Caco-2 (cell line): ENCODE measurements around the gene DENND1A. TPM values are rescaled to one million over a fixed set of nuclear protein-coding genes. Genes with fewer than 3 reads are reported as not detected.

Source experiments
- BruUV-seq: library from RNA; stranded (reverse); fragments of 400-500 nt; replicated peaks from 2 replicates; lab custom pipeline; 2021; lab: Mats Ljungman, UMichigan
- CTCF ChIA-PET: fragments of 300-600 bp; sonication (Branson Sonifier 250); formaldehyde crosslinking; loops from one replicate; lab custom pipeline; 2022; ENCODE audit warnings: antibody characterized with exemption; lab: Charles Lee
- POLR2A ChIA-PET: fragments of 300-600 bp; sonication (Branson Sonifier 250); formaldehyde crosslinking; loops from one replicate; lab custom pipeline; 2022; ENCODE audit warnings: antibody characterized with exemption; lab: Charles Lee
- DNase-seq, 2 experiments: peaks; one replicate each; pipeline versions ENCODE4 v3.0.0 to v3.0.0-alpha.2; 2020 to 2022
- H3K27me3 ChIP-seq: replicated peaks from 2 replicates; pipeline ENCODE4 v1.6.0; 2011; ENCODE audit warnings: low read length; ENCODE audit not compliant: control insufficient read depth, insufficient read depth
- H3K36me3 ChIP-seq: 2 replicates; pipeline ENCODE4 v1.5.1; 2011; ENCODE audit warnings: low read length; ENCODE audit not compliant: control insufficient read depth, insufficient read depth
- H3K4me1 ChIP-seq: fragments of 250-450 bp; sonication (Bioruptor Pico); 2 replicates; pipeline ENCODE4 v1.5.1; 2020; ENCODE audit warnings: mild to moderate bottlenecking
- H3K4me3 ChIP-seq: 2 replicates; pipeline ENCODE4 v1.5.1; 2011; ENCODE audit warnings: low read depth, mild to moderate bottlenecking, control low read depth, low read length
- H3K9me3 ChIP-seq: fragments of 250-450 bp; sonication (Bioruptor Pico); 2 replicates; pipeline ENCODE4 v1.5.1; 2020; ENCODE audit warnings: mild to moderate bottlenecking, moderate library complexity
- H3K27ac Mint-ChIP-seq: one replicate; pipeline ENCODE4 v1.8.0; 2022; ENCODE audit warnings: mixed read lengths; ENCODE audit not compliant: unreplicated experiment
- H3K27me3 Mint-ChIP-seq: one replicate; pipeline ENCODE4 v1.8.0; 2022; ENCODE audit warnings: mixed read lengths; ENCODE audit not compliant: insufficient read depth, unreplicated experiment
- H3K36me3 Mint-ChIP-seq: one replicate; pipeline ENCODE4 v1.8.0; 2022; ENCODE audit warnings: mild to moderate bottlenecking, mixed read lengths; ENCODE audit not compliant: insufficient read depth, unreplicated experiment
- H3K4me1 Mint-ChIP-seq: one replicate; pipeline ENCODE4 v1.8.0; 2022; ENCODE audit warnings: low read depth, mixed read lengths; ENCODE audit not compliant: unreplicated experiment
- H3K4me3 Mint-ChIP-seq: one replicate; pipeline ENCODE4 v1.8.0; 2022; ENCODE audit warnings: mild to moderate bottlenecking, moderate library complexity, mixed read lengths; ENCODE audit not compliant: unreplicated experiment
- H3K9me3 Mint-ChIP-seq: one replicate; pipeline ENCODE4 v1.8.0; 2022; ENCODE audit warnings: mixed read lengths; ENCODE audit not compliant: unreplicated experiment
- intact Hi-C: fragments of 100-400 bp; cut with micrococcal nuclease; formaldehyde crosslinking; loops from one replicate; pipeline ENCODE4 v1.10.0; 2022; ENCODE audit not compliant: unreplicated experiment
- total RNA-seq: library from RNA; stranded (reverse); gene quantifications from 2 replicates; pipeline ENCODE4 v1.2.3, GENCODE V29; 2022
- TF ChIP-seq, protein P1 (sequence below), 2 experiments: fragments of 200-600 bp in 1 of 2; IDR thresholded peaks; 1 replicate in 1 of 2; 2 replicates in 1 of 2; pipeline versions ENCODE4 v1.5.1 to v1.8.0; 2011 to 2022; ENCODE audit warnings: antibody characterized with exemption in 1 of 2, control low read depth in 1 of 2, inconsistent platforms in 1 of 2, low read depth in 1 of 2, low read length in 1 of 2, mild to moderate bottlenecking in 1 of 2, moderate library complexity in 1 of 2; ENCODE audit not compliant: insufficient read depth in 1 of 2, severe bottlenecking in 1 of 2, unreplicated experiment in 1 of 2

The DENND1A gene
- total RNA-seq, 1 experiment from 2014 or later, result 41.6 TPM

DNA sequence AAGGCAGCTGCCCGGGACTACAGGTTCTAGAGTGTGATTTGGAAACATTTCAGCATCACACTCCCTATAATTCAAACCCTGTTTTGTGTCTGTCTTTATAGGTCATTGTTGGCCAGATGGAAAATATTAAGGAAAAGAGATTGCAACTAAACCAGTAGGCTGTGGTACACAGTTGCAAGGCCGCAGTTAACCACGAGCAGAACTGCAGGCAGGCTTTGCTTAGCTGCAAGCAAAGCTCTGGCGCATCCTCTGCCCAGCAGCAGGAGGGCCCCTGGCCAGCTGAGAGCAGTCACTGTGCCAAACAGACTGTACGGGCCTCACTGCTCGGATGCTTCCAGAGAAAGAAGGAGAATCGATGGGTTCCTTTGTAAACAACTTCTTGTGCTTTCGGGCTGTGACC lies 204.5 kb downstream of the DENND1A start:
- H3K27ac Mint-ChIP-seq, result no peak overlapping the region
- H3K9me3 ChIP-seq, result peaks cover 17% of the 10 kb centered on the region
- H3K9me3 Mint-ChIP-seq, result peaks cover 47% of the 10 kb centered on the region
- no peaks in the 10 kb centered on the region for H3K27me3 Mint-ChIP-seq
- H3K36me3 Mint-ChIP-seq, result peaks cover 31% of the 10 kb centered on the region
- no peaks in the 10 kb centered on the region for H3K4me1 ChIP-seq
- H3K36me3 ChIP-seq, result no peaks in the 10 kb centered on the region; the same call in 1 of the 2 replicates
- H3K4me3 Mint-ChIP-seq, result no peak overlapping the region
- intact Hi-C loops, result no loop called here
- TF ChIP-seq, protein P1, sequence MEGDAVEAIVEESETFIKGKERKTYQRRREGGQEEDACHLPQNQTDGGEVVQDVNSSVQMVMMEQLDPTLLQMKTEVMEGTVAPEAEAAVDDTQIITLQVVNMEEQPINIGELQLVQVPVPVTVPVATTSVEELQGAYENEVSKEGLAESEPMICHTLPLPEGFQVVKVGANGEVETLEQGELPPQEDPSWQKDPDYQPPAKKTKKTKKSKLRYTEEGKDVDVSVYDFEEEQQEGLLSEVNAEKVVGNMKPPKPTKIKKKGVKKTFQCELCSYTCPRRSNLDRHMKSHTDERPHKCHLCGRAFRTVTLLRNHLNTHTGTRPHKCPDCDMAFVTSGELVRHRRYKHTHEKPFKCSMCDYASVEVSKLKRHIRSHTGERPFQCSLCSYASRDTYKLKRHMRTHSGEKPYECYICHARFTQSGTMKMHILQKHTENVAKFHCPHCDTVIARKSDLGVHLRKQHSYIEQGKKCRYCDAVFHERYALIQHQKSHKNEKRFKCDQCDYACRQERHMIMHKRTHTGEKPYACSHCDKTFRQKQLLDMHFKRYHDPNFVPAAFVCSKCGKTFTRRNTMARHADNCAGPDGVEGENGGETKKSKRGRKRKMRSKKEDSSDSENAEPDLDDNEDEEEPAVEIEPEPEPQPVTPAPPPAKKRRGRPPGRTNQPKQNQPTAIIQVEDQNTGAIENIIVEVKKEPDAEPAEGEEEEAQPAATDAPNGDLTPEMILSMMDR (IDR thresholded peaks at IDR 0.05; ENCODE audit: insufficient read depth in 1 of 2, low read depth in 1 of 2, low read length in 1 of 2, severe bottlenecking in 1 of 2, unreplicated experiment in 1 of 2), result no peak
- H3K4me1 Mint-ChIP-seq, result no peaks in the 10 kb centered on the region
- no peaks in the 10 kb centered on the region for H3K27me3 ChIP-seq
- no peak overlapping the region for H3K4me3 ChIP-seq
- CTCF ChIA-PET, result interaction anchor here (0.6 kb wide), 1 partner anchor 47 kb away, joined by 3 read pairs; no protein-coding TSS in a partner anchor
- BruUV-seq, result no TSS peak
- DNase-seq, result no peak
- POLR2A ChIA-PET, result no interaction called here

DNA sequence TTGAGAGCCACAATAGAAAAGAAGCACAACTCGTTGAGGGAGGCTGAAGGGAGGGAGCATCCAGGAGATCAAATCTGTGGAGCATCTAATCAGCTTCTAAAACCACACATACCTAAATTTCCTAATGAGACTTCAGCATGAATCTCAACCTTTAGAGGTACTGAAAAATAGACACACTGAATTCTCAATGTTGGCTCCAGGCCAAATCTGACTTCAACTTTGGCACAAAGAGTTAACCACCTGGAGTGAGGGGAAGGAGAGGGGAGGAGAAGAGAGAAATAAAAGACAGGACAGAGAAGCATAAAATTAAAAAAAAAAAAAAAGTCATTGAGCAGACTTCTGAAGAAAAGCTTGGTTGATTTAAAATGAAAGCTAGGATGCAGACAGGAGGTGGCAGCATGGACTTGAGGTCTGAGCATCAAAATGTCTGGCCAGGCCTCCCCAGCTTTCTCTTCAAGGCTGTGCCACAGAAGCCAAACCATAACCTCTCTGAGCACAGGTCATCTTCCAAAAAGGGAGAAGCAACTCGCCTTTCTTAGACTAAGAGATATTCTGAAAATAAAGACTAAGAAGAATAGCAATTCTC lies 205.6 kb downstream of the DENND1A start:
- Histone ChIP-seq H3K27me3 (no peaks in the 10 kb centered on the region), H3K4me3 (no peak overlapping the region), H3K4me1 (no peaks in the 10 kb centered on the region), H3K36me3 (no peaks in the 10 kb centered on the region; the same call in 1 of the 2 replicates), H3K9me3 (peaks cover 17% of the 10 kb centered on the region)
- no peak overlapping the region for H3K4me3 Mint-ChIP-seq
- H3K4me1 Mint-ChIP-seq, result no peaks in the 10 kb centered on the region
- TF ChIP-seq, protein P1 (IDR thresholded peaks at IDR 0.05; ENCODE audit: insufficient read depth in 1 of 2, low read depth in 1 of 2, low read length in 1 of 2, severe bottlenecking in 1 of 2, unreplicated experiment in 1 of 2), result no peak
- ChIA-PET CTCF (interaction anchor here (0.5 to 0.9 kb wide), 2 partner anchors 85 to 315 kb away, joined by 3 to 4 read pairs; no protein-coding TSS in a partner anchor), POLR2A (no interaction called here)
- peaks cover 50% of the 10 kb centered on the region for H3K9me3 Mint-ChIP-seq
- H3K36me3 Mint-ChIP-seq, result peaks cover 36% of the 10 kb centered on the region
- no peak overlapping the region for H3K27ac Mint-ChIP-seq
- DNase-seq, result no peak
- no peaks in the 10 kb centered on the region for H3K27me3 Mint-ChIP-seq
- intact Hi-C loops, result no loop called here
- no TSS peak for BruUV-seq

DNA sequence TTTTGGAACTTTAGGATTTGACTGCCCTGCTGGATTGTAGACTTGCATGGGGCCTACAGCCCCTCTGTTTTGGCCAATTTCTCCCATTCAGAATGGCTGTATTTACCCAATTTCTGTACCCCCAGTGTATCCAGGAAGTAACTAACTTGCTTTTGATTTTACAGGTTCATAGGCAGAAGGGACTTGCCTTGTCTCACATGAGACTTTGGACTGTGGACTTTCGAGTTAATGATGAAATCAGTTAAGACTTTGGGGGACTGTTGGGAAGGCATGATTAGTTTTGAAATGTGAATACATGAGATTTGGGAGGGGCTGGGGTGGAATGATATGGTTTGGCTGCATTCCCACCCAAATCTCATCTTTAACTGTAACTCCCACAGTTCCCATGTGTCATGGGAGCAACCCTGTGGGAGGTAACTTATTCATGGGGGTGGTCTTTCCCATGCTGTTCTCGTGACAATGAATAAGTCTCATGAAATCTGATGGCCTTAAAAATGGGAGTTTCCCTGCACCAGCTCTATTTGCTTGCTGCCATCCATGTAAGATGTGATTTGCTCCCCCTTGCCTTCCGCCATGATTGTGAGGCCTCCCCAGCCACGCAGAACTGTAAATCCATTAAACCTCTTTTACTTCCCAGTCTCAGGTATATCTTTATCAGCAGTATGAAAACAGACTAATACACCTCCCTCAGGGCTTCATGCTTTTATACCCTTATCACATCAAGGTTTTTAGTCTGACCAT lies 206.6 kb downstream of the DENND1A start:
- H3K4me1 Mint-ChIP-seq, result no peaks in the 10 kb centered on the region
- Histone ChIP-seq H3K27me3 (no peaks in the 10 kb centered on the region), H3K4me1 (no peaks in the 10 kb centered on the region), H3K4me3 (no peak overlapping the region), H3K36me3 (no peaks in the 10 kb centered on the region; the same call in 1 of the 2 replicates), H3K9me3 (peaks cover 15% of the 10 kb centered on the region)
- peaks cover 40% of the 10 kb centered on the region for H3K9me3 Mint-ChIP-seq
- peaks cover 36% of the 10 kb centered on the region for H3K36me3 Mint-ChIP-seq
- H3K27ac Mint-ChIP-seq, result no peak overlapping the region
- no peaks in the 10 kb centered on the region for H3K27me3 Mint-ChIP-seq
- no TSS peak for BruUV-seq
- CTCF ChIA-PET, result no interaction called here
- intact Hi-C loops, result no loop called here
- H3K4me3 Mint-ChIP-seq, result no peak overlapping the region
- TF ChIP-seq, protein P1 (IDR thresholded peaks at IDR 0.05; ENCODE audit: insufficient read depth in 1 of 2, low read depth in 1 of 2, low read length in 1 of 2, severe bottlenecking in 1 of 2, unreplicated experiment in 1 of 2), result no peak
- POLR2A ChIA-PET, result no interaction called here
- no peak for DNase-seq
